ENCODE results near the gene PHETA2.
A peak's percentile ranks its signal among the peaks of the same experiment; 100 is the strongest.

Gene PHETA2, protein sequence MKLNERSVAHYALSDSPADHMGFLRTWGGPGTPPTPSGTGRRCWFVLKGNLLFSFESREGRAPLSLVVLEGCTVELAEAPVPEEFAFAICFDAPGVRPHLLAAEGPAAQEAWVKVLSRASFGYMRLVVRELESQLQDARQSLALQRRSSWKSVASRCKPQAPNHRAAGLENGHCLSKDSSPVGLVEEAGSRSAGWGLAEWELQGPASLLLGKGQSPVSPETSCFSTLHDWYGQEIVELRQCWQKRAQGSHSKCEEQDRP

DNA sequence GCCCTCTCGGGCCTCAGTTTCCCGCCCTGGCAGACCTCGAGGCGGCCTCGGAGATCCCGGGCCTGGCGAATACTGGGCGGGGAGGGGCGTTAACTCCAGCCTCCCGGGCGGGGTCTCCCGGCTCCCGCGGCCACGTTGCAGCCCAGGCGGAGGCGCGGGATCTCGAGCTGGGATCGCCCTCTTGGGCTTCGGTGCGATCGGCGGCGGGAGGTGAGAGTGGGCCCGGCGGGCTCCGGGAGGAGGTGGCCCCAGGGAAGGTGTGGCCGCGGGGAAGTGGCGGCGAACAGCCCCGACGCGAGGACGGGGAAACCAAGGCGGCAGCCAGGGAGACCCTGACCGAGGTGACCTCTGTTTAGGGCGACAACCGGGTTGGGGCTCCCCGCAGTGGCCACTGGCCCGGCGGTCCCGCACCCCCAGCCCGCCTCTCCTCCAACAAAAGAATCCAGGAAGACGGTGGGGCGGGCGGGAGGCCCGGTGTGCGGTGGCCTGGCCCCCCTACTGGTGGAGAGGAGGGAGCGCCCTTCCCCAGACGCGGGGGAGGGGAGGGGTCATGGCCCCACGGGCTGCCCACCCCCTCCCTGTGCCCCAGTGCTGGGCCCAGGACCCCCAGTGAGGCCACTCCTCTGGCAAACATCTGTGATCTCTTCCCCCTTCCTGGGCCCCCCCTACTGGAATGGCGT, at the start of gene PHETA2:
TSS of gene PHETA2 (plus strand) at position 117 of the 680 bp plus-strand sequence. CDS start 3,046 bp downstream, outside the sequence.
- DNase-seq, result peak; percentile 62 to 64

DNA sequence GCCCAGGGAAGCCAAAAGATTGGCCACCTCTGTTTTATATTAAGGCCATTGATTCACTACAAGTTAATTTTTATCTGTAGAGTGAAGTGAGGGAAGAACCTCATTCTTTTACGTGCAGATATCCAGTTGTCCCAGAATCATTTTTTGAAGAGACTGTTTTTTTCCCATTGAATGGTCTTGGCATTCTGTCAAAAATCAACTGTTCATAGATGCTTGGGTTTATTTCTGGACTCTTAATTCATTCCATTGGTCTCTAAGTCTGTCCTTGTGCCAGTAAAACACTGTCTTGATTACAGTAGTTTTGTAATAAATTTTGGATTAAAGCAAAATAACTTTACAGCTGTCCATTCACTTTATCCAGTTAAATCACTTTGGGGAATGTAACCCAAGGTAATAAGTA, 48.6 kb upstream of the PHETA2 start:
- no peak for DNase-seq

- no peak for DNase-seq
Measured at GRCh38 chr22:42026705-42027104, 47.3 kb upstream of the PHETA2 start.

DNA sequence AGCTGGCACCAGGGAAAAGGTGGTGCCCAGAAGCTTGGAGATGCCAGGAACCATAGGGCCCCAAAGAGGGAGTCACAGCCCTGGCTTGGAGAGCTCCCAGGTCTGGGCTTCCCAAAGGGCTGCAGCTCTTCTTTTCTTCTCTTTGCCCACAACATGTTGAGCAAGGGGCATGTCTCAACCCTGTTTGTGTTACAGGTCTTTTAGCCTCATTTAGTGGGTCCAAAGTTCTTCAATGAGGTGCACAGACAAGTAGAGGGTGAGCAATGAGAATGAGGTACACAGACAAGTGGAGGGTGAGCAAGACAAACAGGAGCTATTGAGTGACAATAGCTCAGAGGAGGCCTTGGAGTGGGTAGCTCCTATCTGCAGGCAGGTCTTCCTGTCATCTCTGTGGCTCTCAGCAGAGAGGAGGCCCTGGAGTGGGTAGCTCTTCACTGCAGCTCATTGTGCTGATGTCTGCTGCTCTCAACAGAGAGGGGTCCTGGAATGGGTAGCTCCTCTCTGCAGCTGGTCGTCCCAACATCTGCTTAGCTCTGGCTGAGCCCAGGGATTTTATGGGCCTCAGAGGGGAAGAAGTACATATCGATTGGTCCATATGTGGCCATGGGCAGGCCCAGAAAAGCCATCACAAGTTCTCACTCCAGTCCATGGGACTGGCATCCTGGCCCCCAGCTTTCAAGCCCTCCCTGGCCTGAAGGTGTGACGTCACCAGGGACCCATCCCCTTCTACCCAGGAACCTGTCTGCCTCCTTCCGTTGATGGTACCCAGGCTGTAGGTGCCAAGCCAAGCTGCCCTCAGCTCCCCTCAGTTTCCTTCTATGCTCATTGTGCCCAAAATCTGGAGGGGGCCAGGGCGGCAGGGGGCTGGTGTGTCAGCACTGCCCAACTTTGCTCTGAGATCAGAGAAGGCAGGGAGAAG, 40.5 kb upstream of the PHETA2 start:
- no peak for DNase-seq

DNA sequence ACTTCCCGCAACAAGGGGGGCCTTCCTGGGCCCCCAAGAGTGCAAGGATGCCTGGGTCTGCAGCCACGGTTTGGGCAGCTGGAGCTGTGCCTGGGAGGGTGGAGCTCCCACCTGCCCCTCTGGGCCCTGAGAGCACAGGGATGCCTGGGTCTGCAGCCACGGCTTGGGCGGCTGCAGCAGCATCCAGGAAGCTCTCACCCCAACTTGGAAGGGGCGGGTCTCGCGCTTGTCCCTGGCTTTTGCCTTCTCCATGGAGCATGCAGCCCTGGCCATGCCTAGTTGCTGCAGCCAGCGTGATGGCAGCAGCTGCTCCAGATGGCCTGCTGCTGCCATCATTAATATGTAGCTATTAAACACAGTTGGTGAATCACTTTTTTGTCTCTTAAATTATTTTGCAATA, 38.8 kb upstream of the PHETA2 start:
- no peak for DNase-seq

- DNase-seq, result no peak
Measured at GRCh38 chr22:42039271-42039670, 34.8 kb upstream of the PHETA2 start.

DNA sequence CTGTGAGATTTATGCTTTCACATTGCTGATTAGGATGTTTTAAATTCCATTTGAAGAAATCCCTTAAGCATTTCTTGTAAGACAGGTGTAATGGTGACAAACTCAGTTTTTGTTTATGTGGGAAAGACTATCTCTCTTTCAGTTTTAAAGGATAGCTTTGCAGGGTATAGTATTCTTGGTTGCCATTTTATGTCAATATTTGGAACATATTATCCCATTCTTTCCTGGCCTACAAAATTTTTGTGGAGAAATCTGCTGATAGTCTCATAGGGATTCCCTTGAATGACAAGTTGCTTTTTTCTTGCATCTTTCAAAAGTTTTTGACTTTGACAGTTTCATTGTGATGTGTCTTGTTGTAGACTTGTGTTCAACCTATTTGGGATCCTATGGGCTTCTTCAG, 32.3 kb upstream of the PHETA2 start:
- DNase-seq, result no peak

DNA sequence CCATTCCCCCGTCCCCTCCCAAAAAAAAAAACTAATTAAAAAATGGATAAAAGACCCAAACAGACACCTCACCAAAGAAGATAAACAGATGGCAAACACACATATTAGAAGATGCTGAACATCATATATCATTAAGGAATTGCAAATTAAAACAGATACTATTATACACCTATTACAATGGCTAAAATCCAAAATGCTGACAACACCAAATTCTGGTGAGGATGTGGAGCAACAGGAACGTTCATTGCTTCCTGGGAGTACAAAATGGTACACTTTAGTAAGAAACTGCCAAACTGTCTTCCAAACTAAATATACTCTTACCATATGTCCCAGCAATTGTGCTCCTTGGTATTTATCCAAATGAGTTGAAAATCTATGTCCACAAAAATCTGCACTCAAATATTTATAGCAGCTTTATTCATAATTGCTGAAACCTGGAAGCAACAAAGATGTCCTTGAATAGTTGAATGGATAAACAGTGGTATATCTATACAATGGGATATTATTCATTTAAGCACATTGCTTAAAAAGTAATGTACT, 23.3 kb upstream of the PHETA2 start:
- no peak for DNase-seq

- DNase-seq, result no peak
Measured at GRCh38 chr22:42052765-42053164, 21.3 kb upstream of the PHETA2 start.

- no peak for DNase-seq
Measured at GRCh38 chr22:42056757-42057511, 17.1 kb upstream of the PHETA2 start.

- DNase-seq, result no peak
Measured at GRCh38 chr22:42060489-42060888, 13.6 kb upstream of the PHETA2 start.

- DNase-seq, result no peak
Measured at GRCh38 chr22:42061041-42061440, 13.0 kb upstream of the PHETA2 start.

- DNase-seq, result no peak
Measured at GRCh38 chr22:42062506-42063170, 11.4 kb upstream of the PHETA2 start.

DNA sequence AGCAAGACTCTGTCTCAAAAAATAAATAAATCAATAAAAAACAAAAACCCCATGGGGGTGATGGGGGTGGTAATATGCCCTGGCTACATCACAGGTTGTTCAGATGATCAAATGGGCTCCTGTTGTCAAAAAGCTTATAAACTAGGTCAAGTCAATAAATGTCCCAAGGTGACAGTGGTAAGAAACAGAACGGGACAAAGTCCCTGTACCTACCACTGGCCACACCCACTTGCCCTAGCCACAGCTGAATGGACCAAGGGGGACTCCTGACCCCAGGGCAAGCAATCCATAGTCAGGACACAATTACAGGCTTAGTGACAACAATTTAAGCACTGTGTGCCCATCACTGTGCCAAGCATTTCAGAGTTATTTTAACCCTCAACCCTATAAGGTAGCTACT, 9.4 kb upstream of the PHETA2 start:
- no peak for DNase-seq

GRCh38 chr22:42065438-42066125, 8.5 kb upstream of the PHETA2 start:
- DNase-seq, result no peak

DNA sequence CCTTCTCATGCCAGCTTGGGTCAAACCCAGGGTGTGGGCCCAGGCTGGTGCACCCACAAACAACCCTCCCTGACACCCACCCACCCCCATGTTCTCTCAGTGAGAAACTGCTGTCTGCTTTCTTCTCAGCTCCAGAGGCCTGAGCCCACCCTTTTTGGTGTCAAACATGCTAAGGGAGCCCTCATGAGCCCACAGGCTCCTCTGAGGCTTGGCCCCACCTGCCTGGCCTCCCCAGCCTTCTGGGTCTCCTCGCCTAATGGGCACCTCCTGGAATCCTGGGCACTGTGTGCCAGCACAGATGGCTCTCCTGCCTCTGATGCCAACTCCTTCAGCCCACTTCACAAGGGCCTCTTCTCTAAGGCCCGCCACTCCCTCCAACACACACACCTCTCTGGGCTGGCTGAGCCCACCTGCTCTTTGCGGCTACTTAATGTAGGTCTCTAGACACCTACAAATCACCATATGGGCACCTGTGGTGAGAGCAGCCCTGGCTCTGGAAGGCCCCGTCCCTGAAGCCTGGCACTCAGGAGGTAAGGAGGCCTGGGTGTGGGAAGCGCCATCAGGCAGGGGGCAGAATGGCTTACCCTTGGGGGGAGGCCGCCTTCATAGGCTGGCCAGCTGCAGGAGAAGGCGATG, 7.8 kb upstream of the PHETA2 start:
- DNase-seq, result no peak

DNA sequence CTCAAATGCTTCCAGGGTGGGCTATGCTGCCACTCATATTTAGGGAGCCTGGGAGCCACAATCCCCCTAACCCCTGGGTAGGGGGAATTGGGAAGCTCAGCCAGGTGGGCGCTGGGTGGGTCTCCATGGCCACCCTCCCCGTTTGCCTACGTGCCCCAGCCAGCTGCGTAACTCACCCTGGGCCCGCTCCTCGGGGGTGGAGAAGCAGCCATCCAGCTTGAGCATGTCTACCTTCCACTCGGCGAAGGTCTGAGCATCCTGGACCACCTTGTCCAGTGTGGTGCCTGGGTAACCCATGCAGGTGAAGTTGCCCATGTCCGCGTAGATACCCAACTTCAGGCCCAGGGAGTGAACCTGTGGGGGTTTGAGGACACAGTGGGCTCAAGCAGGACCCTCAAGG, 7.1 kb upstream of the PHETA2 start:
- no peak for DNase-seq

DNA sequence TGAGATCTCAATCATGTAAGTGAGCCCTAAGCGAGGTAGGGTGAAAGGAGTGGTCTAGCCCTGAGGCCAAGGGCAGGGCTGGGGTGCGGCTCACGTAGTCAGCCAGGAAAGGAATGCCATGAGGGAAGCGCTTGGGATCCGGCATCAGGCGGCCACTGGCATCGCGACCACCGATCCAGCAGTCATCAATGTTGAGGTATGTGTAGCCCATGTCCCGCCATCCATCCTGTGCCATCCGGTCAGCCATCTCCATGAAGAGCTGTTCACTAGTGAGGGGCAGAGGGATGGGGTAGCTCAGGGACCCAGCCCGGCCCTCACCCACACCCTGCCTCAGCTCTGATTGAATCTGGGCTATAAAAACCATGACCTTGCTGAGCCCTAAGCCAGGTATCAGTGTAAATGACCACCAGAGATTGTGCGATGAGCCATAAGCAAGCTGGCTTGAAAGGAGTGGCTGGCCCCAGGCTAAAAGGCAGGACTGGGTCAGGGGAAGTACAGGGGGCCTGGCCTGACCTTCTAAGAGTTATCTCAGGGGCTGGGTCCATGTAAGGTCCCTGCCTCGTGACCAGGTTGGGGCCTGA, 6.3 kb upstream of the PHETA2 start:
- no peak for DNase-seq

GRCh38 chr22:42068291-42068690, 5.8 kb upstream of the PHETA2 start:
- no peak for DNase-seq

- DNase-seq, result peak in 1 of 2 donors; percentile 35
Measured at GRCh38 chr22:42069801-42070516, 4.1 kb upstream of the PHETA2 start.

Data from stimulated activated CD4-positive, alpha-beta T cell treated with anti-CD3 and anti-CD28 coated beads, Interleukin-2, amount 100 ng/mL, for 24 hours (primary cell).